ENCODE data around the gene PEX6.

- no peak for TF ChIP-seq POLR2A (IDR thresholded peaks at IDR 0.05)
- TF ChIP-seq POLR2AphosphoS5 (IDR thresholded peaks at IDR 0.05): no peak
- no peak for TF ChIP-seq CTCF (IDR thresholded peaks at IDR 0.05)
- no peak for TF ChIP-seq EP300 (IDR thresholded peaks at IDR 0.05; ENCODE audit: low read depth)
These were observed 63.2 kb downstream of the PEX6 start, which contains the start of gene PTCRA for GRCh38 chr6:42915732-42916131.
